SK-N-MC (cell line): Measurements from ENCODE around the gene PTPN22.

Experiments used
- EZH2 ChIP-seq: fragments of 200-600 bp; sonication (generic); IDR thresholded peaks from one replicate; pipeline ENCODE4 v1.6.1; 2017; ENCODE audit warnings: antibody characterized with exemption
- POLR2AphosphoS5 ChIP-seq: IDR thresholded peaks from 2 replicates; pipeline ENCODE4 v1.6.1; 2012; ENCODE audit warnings: mild to moderate bottlenecking, low read depth, low read length, borderline replicate concordance

GRCh38 chr1:113813218-113813617 is 58.3 kb downstream of the PTPN22 start:
- no peak; the same call in 1 of the 2 replicates for TF ChIP-seq POLR2AphosphoS5
- no peak for TF ChIP-seq EZH2
